Tibial artery (tissue), 4 donors: ENCODE results near the gene TTYH1.
A peak's percentile ranks its signal among the peaks of the same experiment; 100 is the strongest.
"Not testable (repeated sequence)": the region's sequence is repeated elsewhere in the genome, so short reads cannot be mapped to it uniquely, and the experiment has no call there.

Source experiments
- DNase-seq, 2 donors: peaks; one replicate each; pipeline ENCODE4 v3.0.0-alpha.2; 2019
- H3K27ac ChIP-seq, 2 donors: fragments of 200-600 bp; sonication (generic) in 1 of 2; 1 replicate in 1 of 2; 2 replicates in 1 of 2; pipeline ENCODE4 v1.5.1; 2018 to 2019; ENCODE audit warnings: mild to moderate bottlenecking in 1 of 2
- H3K27me3 ChIP-seq, 2 donors: fragments of 200-600 bp; sonication (generic) in 1 of 2; one replicate each; pipeline versions ENCODE4 v1.5.1 to v1.6.0; 2016 to 2019
- H3K36me3 ChIP-seq, 3 donors: fragments of 200-600 bp; sonication (generic) in 2 of 3; one replicate each; pipeline ENCODE4 v1.5.1; 2016 to 2019; ENCODE audit warnings: mild to moderate bottlenecking in 2 of 3
- H3K4me1 ChIP-seq, 4 donors: fragments of 200-600 bp; sonication (generic) in 2 of 4; 1 replicate in 3 of 4; 2 replicates in 1 of 4; pipeline ENCODE4 v1.5.1; 2016 to 2019
- H3K4me3 ChIP-seq, 2 donors: fragments of 200-600 bp; sonication (generic) in 1 of 2; 1 replicate in 1 of 2; 2 replicates in 1 of 2; pipeline ENCODE4 v1.5.1; 2018 to 2019; ENCODE audit warnings: mild to moderate bottlenecking in 2 of 2
- H3K9me3 ChIP-seq, 3 donors: fragments of 200-600 bp; sonication (generic) in 1 of 3; one replicate each; pipeline ENCODE4 v1.5.1; 2016 to 2019
- intact Hi-C: fragments of 100-400 bp; cut with DNase I; formaldehyde crosslinking; loops from one replicate; pipeline ENCODE4 v1.15.0; 2023; ENCODE audit warnings: low total_unique reads
- TF ChIP-seq, protein P1 (sequence below), 2 experiments: fragments of 200-600 bp in 1 of 2; fragments of 450-650 bp in 1 of 2; IDR thresholded peaks; one replicate each; pipeline ENCODE4 v1.5.1; 2017 to 2019; ENCODE audit warnings: antibody characterized with exemption in 2 of 2, mild to moderate bottlenecking in 1 of 2, moderate library complexity in 1 of 2

TTYH1 gene

DNA sequence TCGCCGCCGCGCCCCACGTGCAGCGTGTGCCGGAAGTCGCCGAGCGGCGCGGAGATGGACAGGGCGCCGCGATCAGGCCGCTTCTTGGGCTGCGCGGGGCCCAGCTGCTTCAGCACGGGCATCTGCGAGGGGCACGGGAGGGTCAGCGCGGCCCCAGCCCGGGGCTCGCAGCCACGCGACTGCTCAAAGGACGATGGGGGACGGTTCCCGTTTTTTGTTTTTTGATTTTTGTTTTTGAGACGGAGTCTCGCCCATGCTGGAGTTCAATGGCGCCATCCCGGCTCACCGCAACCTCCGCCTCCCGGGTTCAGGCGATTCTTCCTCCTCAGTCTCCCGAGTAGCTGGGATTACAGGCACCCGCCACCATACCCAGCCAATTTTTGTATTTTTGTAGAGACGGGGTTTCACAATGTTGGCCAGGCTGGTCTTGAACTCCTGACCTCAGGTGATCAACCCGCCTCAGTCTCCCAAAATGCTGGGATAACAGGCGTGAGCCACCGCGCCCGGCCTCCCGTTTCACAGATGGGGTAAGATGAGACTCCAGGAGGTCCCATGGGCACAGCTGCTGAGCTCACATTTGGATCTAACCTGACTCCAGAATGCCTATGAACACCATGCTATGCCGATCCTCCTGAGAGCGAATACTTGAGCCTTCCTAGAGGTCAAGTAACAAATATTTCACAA is 50.3 kb downstream of the TTYH1 start:
- H3K4me1 ChIP-seq = peaks cover 6 to 34% (median 24%) of the 10 kb centered on the region in 4 donors
- peaks cover 10 to 16% (median 11%) of the 10 kb centered on the region in 3 donors for H3K36me3 ChIP-seq
- no peaks in the 10 kb centered on the region for H3K9me3 ChIP-seq
- peak overlapping the region in 1 of 2 donors; percentile 62 for H3K4me3 ChIP-seq
- DNase-seq = peak in 1 of 2 donors; percentile 69
- no peak overlapping the region for H3K27ac ChIP-seq
- peaks cover 0 to 3% of the 10 kb centered on the region in 2 donors for H3K27me3 ChIP-seq
- intact Hi-C loops = loop anchor here (5.0 kb wide), 1 partner anchor 652 kb away; the partner anchor contains the start of gene PPP1R12C
- TF ChIP-seq, protein P1, sequence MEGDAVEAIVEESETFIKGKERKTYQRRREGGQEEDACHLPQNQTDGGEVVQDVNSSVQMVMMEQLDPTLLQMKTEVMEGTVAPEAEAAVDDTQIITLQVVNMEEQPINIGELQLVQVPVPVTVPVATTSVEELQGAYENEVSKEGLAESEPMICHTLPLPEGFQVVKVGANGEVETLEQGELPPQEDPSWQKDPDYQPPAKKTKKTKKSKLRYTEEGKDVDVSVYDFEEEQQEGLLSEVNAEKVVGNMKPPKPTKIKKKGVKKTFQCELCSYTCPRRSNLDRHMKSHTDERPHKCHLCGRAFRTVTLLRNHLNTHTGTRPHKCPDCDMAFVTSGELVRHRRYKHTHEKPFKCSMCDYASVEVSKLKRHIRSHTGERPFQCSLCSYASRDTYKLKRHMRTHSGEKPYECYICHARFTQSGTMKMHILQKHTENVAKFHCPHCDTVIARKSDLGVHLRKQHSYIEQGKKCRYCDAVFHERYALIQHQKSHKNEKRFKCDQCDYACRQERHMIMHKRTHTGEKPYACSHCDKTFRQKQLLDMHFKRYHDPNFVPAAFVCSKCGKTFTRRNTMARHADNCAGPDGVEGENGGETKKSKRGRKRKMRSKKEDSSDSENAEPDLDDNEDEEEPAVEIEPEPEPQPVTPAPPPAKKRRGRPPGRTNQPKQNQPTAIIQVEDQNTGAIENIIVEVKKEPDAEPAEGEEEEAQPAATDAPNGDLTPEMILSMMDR (IDR thresholded peaks at IDR 0.05) = no peak

- intact Hi-C loops = loop anchor here (5.0 kb wide), 1 partner anchor 651 kb away; the partner anchor contains the start of gene PPP1R12C
- H3K27ac ChIP-seq = not testable (repeated sequence)
- H3K4me1 ChIP-seq = peaks cover 6 to 39% (median 25%) of the 10 kb centered on the region in 4 donors
Observed at GRCh38 chr19:54466110-54466480, 50.8 kb downstream of the TTYH1 start.

GRCh38 chr19:54469496-54469934 is 54.3 kb downstream of the TTYH1 start:
- intact Hi-C loops = loop anchor here (5.0 kb wide), 1 partner anchor 648 kb away; the partner anchor contains the start of gene PPP1R12C
- Histone ChIP-seq H3K36me3 (no peaks in the 10 kb centered on the region), H3K27ac (no peak overlapping the region), H3K4me1 (peaks cover 0 to 34% (median 19%) of the 10 kb centered on the region in 4 donors), H3K27me3 (peaks cover 0 to 21% of the 10 kb centered on the region in 2 donors), H3K9me3 (no peaks in the 10 kb centered on the region), H3K4me3 (no peak overlapping the region)
- TF ChIP-seq, protein P1 (IDR thresholded peaks at IDR 0.05) = no peak
- no peak for DNase-seq

More at GRCh38 chr19:54466110-54466480, 50.8 kb downstream of the TTYH1 start:
- H3K4me3 ChIP-seq, H3K27me3 ChIP-seq, H3K9me3 ChIP-seq: not testable (repeated sequence)
- peaks cover 5 to 11% (median 5%) of the 10 kb centered on the region in 3 donors for H3K36me3 ChIP-seq
- DNase-seq = peak in 1 of 2 donors; percentile 65

DNA sequence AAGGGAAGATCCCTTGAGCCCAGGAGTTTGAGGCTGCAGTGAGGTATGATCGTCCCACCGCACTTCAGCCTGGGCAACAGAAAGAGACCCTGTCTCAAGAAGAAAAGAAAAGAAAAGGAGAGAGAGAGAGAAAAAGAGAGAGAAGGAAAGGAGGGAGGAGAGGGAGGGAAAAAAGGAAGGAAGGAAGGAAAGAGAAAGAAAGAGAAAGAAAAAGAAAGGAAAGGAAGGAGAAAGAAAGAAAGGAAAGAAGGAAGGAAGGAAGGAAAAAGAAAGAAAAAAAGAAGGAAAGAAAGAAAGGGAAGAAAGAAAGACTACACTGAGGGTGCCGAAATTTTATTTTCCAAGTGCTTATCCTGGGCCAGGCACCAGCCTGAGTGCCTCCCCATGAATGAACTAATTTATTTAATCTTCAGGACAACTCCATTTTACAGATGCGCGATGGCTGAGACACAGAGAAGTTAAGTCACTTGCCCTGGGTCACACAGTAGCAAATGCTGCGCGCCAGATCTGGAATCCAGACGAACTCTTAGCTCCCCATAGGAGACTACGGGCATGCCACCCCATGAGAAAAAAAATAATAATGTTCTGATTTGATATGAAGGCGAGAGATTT is 55.1 kb downstream of the TTYH1 start:
- Histone ChIP-seq H3K9me3 (no peaks in the 10 kb centered on the region), H3K4me3 (no peak overlapping the region), H3K36me3 (no peaks in the 10 kb centered on the region), H3K27ac (peak overlapping the region; percentile 18 to 53), H3K27me3 (peaks cover 0 to 21% of the 10 kb centered on the region in 2 donors), H3K4me1 (peaks cover 0 to 29% (median 15%) of the 10 kb centered on the region in 4 donors)
- intact Hi-C loops = no loop called here
- TF ChIP-seq, protein P1 (IDR thresholded peaks at IDR 0.05) = no peak
- no peak for DNase-seq

DNA sequence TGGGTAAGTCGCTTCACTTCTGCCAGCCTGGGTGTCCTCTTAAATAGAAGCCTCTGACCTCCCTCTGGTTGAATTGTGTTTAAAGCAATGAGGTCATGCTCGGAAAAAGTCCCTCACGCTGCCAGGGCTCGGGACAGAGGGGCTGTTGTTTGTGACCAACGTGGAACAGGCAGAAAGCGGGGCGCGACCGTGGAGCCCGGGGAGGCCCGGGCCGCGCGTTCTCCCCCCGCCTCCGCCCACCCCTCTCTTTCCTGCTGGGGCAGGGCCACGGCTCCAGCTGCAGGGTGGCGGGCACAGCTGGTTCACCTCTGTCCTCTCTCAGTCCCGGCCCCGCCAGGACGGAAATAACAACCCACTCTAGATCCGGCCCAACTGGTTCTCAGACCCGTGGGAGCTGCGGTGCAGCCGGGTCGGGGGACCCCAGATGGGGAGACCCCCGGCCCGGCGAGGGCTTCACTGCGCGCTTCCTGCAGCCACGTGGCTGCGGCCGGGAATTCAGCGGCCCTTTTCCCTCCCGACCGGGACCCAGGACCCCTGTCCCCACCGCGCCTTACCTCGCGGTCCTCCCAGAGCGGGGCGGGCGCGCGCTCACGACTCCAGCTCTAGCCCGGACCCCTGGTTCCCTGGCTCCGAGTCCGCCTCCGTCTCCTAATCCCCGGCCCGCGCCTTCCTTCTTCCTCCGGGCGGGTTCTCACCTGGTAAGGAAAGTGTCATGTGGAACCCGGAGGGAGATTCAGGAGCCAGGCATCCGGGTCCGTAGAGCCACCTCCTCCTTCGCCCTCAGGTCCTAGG is 55.9 kb downstream of the TTYH1 start:
- Histone ChIP-seq H3K36me3 (no peaks in the 10 kb centered on the region), H3K27me3 (peaks cover 0 to 21% of the 10 kb centered on the region in 2 donors), H3K9me3 (no peaks in the 10 kb centered on the region), H3K4me3 (peak overlapping the region; percentile 44 to 46), H3K27ac (peak overlapping the region; percentile 18 to 53), H3K4me1 (peaks cover 0 to 29% (median 15%) of the 10 kb centered on the region in 4 donors)
- DNase-seq = peak in 1 of 2 donors; percentile 67
- intact Hi-C loops = no loop called here
- TF ChIP-seq, protein P1 (IDR thresholded peaks at IDR 0.05) = no peak
